ENCODE measurements around the gene ARAP1. TPM values are rescaled to one million over a fixed set of nuclear protein-coding genes. Genes with fewer than 3 reads are reported as not detected.

ARAP1 gene
- total RNA-seq, 1 donor from 2014 or later, result 20.5 TPM

DNA sequence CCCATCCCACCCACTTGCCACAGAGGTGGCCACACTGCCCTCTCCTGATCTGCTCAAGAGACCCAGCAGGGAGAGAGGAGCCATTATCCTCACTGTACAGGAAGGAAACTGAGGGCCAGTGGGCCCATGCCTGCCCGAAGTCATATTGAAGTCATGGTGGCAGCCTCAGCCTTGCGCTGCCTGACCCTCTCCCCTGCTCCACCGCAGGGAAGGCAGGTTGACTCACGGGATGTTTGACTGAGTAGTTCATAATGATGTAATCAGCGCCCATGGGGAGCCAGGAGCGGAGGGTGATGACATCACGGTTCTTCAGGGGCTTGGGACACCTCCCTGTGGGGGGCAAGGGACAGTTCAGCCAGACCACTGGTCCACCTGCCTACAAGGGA, 6.1 kb upstream of the ARAP1 start:
- peaks cover 2% of the 10 kb centered on the region for H3K4me1 Mint-ChIP-seq (ENCODE audit: low read depth, unreplicated experiment)
- peaks cover 21% of the 10 kb centered on the region for H3K27me3 Mint-ChIP-seq (ENCODE audit: unreplicated experiment)
- H3K36me3 Mint-ChIP-seq (ENCODE audit: unreplicated experiment), result peaks cover 5% of the 10 kb centered on the region
- TF ChIP-seq, protein P1, sequence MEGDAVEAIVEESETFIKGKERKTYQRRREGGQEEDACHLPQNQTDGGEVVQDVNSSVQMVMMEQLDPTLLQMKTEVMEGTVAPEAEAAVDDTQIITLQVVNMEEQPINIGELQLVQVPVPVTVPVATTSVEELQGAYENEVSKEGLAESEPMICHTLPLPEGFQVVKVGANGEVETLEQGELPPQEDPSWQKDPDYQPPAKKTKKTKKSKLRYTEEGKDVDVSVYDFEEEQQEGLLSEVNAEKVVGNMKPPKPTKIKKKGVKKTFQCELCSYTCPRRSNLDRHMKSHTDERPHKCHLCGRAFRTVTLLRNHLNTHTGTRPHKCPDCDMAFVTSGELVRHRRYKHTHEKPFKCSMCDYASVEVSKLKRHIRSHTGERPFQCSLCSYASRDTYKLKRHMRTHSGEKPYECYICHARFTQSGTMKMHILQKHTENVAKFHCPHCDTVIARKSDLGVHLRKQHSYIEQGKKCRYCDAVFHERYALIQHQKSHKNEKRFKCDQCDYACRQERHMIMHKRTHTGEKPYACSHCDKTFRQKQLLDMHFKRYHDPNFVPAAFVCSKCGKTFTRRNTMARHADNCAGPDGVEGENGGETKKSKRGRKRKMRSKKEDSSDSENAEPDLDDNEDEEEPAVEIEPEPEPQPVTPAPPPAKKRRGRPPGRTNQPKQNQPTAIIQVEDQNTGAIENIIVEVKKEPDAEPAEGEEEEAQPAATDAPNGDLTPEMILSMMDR (IDR thresholded peaks at IDR 0.05; ENCODE audit: partially characterized antibody, unreplicated experiment), result no peak
- H3K4me3 Mint-ChIP-seq (ENCODE audit: unreplicated experiment), result no peak overlapping the region
- no peak for DNase-seq
- peaks cover 4% of the 10 kb centered on the region for H3K9me3 Mint-ChIP-seq (ENCODE audit: unreplicated experiment)
- no peak overlapping the region for H3K27ac Mint-ChIP-seq (ENCODE audit: unreplicated experiment)

GRCh38 chr11:72755713-72756285, 3.6 kb upstream of the ARAP1 start:
- H3K27me3 Mint-ChIP-seq (ENCODE audit: unreplicated experiment), result peaks cover 23% of the 10 kb centered on the region
- TF ChIP-seq, protein P1 (IDR thresholded peaks at IDR 0.05; ENCODE audit: partially characterized antibody, unreplicated experiment), result no peak
- H3K36me3 Mint-ChIP-seq (ENCODE audit: unreplicated experiment), result peaks cover 5% of the 10 kb centered on the region
- H3K27ac Mint-ChIP-seq (ENCODE audit: unreplicated experiment), result no peak overlapping the region
- peaks cover 7% of the 10 kb centered on the region for H3K4me1 Mint-ChIP-seq (ENCODE audit: low read depth, unreplicated experiment)
- DNase-seq, result no peak
- peaks cover 4% of the 10 kb centered on the region for H3K9me3 Mint-ChIP-seq (ENCODE audit: unreplicated experiment)
- no peak overlapping the region for H3K4me3 Mint-ChIP-seq (ENCODE audit: unreplicated experiment)

- TF ChIP-seq, protein P1 (IDR thresholded peaks at IDR 0.05; ENCODE audit: partially characterized antibody, unreplicated experiment), result no peak
- Mint-ChIP-seq H3K27me3 (ENCODE audit: unreplicated experiment) (peaks cover 23% of the 10 kb centered on the region), H3K9me3 (ENCODE audit: unreplicated experiment) (peaks cover 4% of the 10 kb centered on the region), H3K4me3 (ENCODE audit: unreplicated experiment) (no peak overlapping the region), H3K36me3 (ENCODE audit: unreplicated experiment) (peaks cover 5% of the 10 kb centered on the region), H3K4me1 (ENCODE audit: low read depth, unreplicated experiment) (peaks cover 7% of the 10 kb centered on the region), H3K27ac (ENCODE audit: unreplicated experiment) (no peak overlapping the region)
- no peak for DNase-seq
These were observed 2.4 kb upstream of the ARAP1 start for GRCh38 chr11:72754544-72755155.

- DNase-seq, result no peak
- peaks cover 20% of the 10 kb centered on the region for H3K27me3 Mint-ChIP-seq (ENCODE audit: unreplicated experiment)
- H3K9me3 Mint-ChIP-seq (ENCODE audit: unreplicated experiment), result peaks cover 4% of the 10 kb centered on the region
- H3K4me1 Mint-ChIP-seq (ENCODE audit: low read depth, unreplicated experiment), result peaks cover 7% of the 10 kb centered on the region
- H3K36me3 Mint-ChIP-seq (ENCODE audit: unreplicated experiment), result peaks cover 5% of the 10 kb centered on the region
- TF ChIP-seq, protein P1 (IDR thresholded peaks at IDR 0.05; ENCODE audit: partially characterized antibody, unreplicated experiment), result no peak
- H3K4me3 Mint-ChIP-seq (ENCODE audit: unreplicated experiment), result no peak overlapping the region
- H3K27ac Mint-ChIP-seq (ENCODE audit: unreplicated experiment), result no peak overlapping the region
These were observed 1.9 kb upstream of the ARAP1 start for GRCh38 chr11:72754149-72754543.

Measured in glutamatergic neuron (in vitro differentiated cells).